Measurements from ENCODE around the gene NEDD8.

DNA sequence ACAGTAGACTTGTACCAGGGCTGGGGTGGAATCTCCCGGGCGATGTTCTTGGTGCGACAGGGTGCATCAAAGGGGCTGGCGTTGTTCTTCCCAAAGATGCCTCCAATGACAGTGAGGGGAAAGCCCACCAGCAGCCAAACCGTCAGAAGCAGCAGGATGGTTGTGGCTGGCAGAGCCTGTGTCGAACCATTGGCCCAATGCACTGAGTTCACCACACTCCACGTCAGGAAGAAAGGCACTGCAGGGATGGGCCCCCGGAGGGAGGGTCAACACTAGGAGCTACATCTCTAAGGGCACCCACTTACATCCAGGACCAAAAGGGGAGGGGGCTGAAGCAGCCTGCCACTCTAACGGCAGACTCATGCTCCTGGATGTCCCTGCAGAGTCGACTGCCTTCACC, 41.8 kb downstream of the NEDD8 start:
- TF ChIP-seq, protein P1, sequence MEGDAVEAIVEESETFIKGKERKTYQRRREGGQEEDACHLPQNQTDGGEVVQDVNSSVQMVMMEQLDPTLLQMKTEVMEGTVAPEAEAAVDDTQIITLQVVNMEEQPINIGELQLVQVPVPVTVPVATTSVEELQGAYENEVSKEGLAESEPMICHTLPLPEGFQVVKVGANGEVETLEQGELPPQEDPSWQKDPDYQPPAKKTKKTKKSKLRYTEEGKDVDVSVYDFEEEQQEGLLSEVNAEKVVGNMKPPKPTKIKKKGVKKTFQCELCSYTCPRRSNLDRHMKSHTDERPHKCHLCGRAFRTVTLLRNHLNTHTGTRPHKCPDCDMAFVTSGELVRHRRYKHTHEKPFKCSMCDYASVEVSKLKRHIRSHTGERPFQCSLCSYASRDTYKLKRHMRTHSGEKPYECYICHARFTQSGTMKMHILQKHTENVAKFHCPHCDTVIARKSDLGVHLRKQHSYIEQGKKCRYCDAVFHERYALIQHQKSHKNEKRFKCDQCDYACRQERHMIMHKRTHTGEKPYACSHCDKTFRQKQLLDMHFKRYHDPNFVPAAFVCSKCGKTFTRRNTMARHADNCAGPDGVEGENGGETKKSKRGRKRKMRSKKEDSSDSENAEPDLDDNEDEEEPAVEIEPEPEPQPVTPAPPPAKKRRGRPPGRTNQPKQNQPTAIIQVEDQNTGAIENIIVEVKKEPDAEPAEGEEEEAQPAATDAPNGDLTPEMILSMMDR (IDR thresholded peaks at IDR 0.05; ENCODE audit: poor library complexity, severe bottlenecking), result no peak
- TF ChIP-seq POLR2AphosphoS5 (IDR thresholded peaks at IDR 0.05) (no peak), EZH2 (IDR thresholded peaks at IDR 0.05; ENCODE audit: borderline replicate concordance, insufficient read depth, low read length, poor library complexity, severe bottlenecking) (no peak), EP300 (conservative IDR thresholded peaks at IDR 0.05; ENCODE audit: poor library complexity, severe bottlenecking) (no peak), TAF1 (IDR thresholded peaks at IDR 0.05; ENCODE audit: low read depth) (no peak), SMC3 (conservative IDR thresholded peaks at IDR 0.05; ENCODE audit: poor library complexity) (no peak), MXI1 (conservative IDR thresholded peaks at IDR 0.05; ENCODE audit: poor library complexity, severe bottlenecking) (no peak), RAD21 (conservative IDR thresholded peaks at IDR 0.05) (no peak)
- TF ChIP-seq, protein P2, sequence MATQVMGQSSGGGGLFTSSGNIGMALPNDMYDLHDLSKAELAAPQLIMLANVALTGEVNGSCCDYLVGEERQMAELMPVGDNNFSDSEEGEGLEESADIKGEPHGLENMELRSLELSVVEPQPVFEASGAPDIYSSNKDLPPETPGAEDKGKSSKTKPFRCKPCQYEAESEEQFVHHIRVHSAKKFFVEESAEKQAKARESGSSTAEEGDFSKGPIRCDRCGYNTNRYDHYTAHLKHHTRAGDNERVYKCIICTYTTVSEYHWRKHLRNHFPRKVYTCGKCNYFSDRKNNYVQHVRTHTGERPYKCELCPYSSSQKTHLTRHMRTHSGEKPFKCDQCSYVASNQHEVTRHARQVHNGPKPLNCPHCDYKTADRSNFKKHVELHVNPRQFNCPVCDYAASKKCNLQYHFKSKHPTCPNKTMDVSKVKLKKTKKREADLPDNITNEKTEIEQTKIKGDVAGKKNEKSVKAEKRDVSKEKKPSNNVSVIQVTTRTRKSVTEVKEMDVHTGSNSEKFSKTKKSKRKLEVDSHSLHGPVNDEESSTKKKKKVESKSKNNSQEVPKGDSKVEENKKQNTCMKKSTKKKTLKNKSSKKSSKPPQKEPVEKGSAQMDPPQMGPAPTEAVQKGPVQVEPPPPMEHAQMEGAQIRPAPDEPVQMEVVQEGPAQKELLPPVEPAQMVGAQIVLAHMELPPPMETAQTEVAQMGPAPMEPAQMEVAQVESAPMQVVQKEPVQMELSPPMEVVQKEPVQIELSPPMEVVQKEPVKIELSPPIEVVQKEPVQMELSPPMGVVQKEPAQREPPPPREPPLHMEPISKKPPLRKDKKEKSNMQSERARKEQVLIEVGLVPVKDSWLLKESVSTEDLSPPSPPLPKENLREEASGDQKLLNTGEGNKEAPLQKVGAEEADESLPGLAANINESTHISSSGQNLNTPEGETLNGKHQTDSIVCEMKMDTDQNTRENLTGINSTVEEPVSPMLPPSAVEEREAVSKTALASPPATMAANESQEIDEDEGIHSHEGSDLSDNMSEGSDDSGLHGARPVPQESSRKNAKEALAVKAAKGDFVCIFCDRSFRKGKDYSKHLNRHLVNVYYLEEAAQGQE (IDR thresholded peaks at IDR 0.05; ENCODE audit: borderline replicate concordance), result no peak
